ENCODE measurements around the gene OR5J2. TPM values are rescaled to one million over a fixed set of nuclear protein-coding genes. Genes with fewer than 3 reads are reported as not detected.
"Not testable (repeated sequence)": the region's sequence is repeated elsewhere in the genome, so short reads cannot be mapped to it uniquely, and the experiment has no call there.

Gene OR5J2
- polyA plus RNA-seq (ENCODE audit: insufficient read length in 4 of 4): not detected

DNA sequence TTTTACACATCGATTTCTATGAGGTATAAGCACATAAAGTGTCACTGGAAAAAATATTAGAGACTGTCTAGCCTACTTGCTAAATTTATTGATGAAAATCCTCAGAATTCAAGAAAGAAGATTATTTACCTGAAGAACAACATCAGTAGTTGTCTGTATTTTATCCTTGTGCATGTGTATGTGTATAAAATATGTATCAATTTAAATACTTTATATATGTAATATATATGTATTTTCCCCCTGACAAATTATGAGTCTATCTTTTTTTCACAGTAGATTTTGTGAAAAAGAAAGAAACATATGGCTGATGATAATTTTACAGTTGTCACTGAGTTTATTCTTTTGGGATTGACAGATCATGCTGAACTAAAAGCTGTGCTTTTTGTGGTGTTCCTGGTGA lies at the start of gene OR5J2:
OR5J2 (plus strand) TSS at position 301 of the 400 bp plus-strand sequence; CDS start at position 301, 0 bp downstream.
- DNase-seq (ENCODE audit: low read depth in 4 of 4, low spot score in 3 of 4): no peak

DNA sequence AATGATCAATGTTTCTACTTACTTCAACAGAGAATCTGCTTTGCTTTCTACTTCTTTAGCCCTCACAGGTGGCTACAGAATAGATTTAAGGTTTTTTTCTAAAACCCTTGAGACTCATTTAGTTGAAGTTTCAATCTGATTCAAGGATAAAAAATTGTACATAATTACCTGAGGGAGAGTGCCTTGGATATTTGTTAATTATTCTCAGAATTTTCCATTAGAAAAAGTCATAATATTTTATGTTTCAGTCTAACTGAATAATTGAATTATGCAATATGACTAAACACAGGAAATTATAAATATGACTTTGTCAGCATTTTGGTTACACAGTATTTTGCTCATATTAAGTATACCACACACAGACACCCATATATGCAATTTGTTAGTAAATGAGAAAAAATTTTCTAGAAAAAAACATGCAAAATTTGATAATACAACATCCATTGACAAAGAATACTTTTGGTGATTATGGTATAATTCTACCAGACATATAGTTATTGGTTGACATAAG lies 36.2 kb upstream of the OR5J2 start, which contains the start of gene OR8J3:
OR8J3 (minus strand) TSS at position 51 of the 511 bp plus-strand sequence. CDS start 2,483 bp downstream, outside the sequence.
- DNase-seq (ENCODE audit: low read depth in 4 of 4, low spot score in 3 of 4): no peak

DNA sequence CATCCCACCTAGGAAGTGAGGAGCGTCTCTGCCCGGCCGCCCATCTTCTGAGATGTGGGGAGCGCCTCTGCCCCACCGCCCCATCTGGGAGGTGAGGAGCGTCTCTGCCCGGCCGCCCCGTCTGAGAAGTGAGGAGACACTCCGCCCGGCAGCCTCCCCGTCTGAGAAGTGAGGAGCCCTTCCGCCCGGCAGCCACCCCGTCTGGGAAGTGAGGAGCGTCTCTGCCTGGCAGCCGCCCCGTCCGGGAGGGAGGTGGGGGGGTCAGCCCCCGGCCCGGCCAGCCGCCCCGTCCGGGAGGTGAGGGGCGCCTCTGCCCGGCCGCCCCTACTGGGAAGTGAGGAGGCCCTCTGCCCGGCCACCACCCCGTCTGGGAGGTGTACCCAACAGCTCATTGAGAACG lies 32.7 kb upstream of the OR5J2 start:
- not testable (repeated sequence) for DNase-seq (ENCODE audit: low read depth in 4 of 4, low spot score in 3 of 4)

DNA sequence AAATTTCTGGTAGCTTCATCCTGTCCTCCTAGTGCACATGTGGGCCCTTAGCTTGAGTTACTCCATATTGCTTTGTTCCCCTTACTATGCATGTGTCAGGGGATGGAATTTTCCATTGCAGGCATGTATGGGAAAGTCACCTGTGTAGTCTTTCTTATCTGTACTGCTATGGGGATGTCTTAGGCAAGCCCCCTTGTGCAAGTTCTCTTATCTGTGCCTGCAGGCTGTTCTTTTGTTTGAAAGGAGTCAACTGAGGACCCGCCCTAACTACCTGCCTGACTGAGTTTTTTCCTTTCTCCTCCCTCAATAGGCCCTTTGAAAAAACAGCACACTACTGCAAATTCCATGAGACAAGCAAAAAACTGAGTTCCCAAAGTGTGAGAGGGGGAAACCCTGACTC lies 25.0 kb upstream of the OR5J2 start:
- no peak for DNase-seq (ENCODE audit: low read depth in 4 of 4, low spot score in 3 of 4)

DNA sequence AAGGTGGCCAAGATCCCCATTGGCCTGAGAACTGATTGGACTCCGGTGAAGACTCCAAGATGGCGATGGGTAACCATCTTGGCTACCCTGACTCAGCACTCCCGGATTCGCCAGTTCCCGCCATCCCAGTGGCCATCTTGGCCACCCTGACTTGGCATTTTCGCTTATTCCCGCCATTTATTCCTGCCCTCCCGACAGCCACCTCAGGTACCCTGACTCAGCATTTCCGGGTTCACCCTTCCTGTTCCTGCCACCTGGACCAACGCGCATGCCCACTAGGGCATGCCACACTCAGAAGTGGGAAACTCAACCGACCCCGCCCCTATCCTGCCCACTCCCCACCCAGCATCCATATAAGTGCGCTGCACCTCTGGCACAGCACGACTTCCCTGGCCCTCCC lies 24.1 kb upstream of the OR5J2 start:
- no peak for DNase-seq (ENCODE audit: low read depth in 4 of 4, low spot score in 3 of 4)

DNA sequence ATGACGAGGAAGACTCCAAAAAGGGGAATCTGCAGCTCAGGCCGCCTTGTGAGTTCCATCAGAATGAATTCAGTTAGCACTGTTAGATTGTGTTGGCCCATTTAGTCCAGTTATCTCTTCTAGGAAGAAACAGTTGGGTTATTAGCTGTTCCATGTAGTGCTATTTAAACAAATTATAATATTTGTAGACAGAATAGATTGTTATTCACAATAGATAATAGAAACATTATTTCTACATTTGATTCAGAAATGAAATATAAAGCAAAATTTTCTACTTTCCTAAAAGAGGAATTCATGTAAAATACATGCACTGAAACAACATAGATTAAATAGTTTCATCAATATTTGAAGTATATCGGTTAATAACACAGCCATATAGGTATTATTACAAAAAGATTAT lies 16.2 kb upstream of the OR5J2 start, which contains the start of gene OR8K5:
OR8K5 (minus strand) TSS at position 101 of the 400 bp plus-strand sequence; CDS start at position 101, 0 bp downstream.
- no peak for DNase-seq (ENCODE audit: low read depth in 4 of 4, low spot score in 3 of 4)

DNA sequence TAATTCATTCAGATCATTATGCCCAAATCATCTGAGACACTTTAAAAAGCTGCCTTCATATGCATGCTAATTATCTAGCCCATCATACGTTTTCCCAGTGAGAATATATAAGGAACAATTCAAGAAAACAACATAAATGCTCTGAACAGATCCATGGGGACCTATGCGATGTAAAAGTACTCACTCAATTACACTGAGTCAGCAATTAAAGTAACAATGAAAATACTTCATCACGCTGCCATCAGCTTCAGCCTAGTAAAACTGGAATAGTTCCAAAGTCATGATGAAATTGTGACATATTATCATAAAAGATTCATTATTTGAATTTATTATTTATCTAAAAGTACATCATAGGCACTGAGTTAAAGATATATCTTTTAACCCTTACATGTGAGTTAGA lies 12.6 kb upstream of the OR5J2 start:
- DNase-seq (ENCODE audit: low read depth in 4 of 4, low spot score in 3 of 4): no peak

DNA sequence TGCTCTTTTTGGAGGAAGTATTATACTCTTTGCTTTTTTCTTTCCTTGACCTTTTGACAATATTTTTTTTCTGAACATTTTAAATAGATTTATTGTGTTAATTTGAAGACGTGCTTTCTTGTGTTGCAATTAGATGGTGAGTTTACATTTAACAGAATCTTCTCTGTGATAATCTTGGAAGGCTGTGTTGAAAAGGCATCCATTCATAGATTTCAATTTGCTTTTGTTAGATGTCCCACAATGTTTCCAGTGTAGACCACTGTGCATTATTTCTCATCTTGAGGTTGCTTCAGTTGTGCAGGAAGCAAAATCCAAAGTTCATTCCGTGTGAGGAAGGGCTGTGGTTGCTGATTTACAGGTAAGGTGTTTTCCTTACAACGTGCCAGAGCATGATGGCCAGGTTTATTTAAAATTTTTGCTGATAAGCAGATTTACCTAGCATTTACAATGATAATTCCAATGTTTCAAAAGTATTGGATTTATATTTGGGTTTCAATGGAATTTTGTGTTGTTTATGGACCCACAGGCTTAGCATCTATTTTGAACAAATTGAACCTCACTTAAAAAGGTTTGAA lies 4.1 kb upstream of the OR5J2 start:
- no peak for DNase-seq (ENCODE audit: low read depth in 4 of 4, low spot score in 3 of 4)

DNA sequence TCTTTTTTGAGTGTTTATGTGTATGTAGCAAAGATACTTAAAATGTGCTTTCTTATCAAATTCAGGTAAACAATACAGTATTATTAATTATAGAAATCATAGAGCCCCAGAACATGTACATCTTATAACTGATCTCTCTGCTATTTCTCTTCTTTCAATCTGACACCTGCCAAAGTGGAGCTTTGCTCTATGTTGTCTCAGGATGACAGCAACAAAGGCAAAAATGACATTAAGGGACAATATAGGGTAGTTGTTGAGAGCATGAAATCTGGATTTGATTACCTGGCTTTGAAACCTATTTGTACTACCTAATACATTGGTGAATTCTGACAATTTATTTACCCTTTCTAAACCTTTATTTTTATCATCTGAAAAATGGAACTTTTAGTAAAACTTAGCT lies 7.0 kb downstream of the OR5J2 start:
- DNase-seq (ENCODE audit: low read depth in 4 of 4, low spot score in 3 of 4): no peak

DNA sequence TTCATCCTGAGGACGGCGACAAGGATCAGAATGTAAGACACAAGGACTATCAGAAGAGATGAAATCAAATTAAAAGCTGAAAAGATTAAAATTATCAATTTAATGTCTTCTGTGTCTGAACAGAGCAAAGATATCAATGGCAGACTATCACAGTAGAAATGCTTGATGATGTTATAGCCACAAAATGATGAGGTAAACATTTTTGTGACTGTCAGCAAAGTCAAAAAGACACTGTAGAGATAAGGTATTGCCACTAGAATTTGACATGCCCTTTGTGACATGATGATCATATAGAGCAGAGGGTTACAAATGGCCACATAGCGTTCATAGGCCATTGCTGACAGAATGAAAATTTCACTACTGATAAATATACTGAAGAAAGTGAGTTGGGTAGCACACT lies 12.2 kb downstream of the OR5J2 start:
- DNase-seq (ENCODE audit: low read depth in 4 of 4, low spot score in 3 of 4): no peak

DNA sequence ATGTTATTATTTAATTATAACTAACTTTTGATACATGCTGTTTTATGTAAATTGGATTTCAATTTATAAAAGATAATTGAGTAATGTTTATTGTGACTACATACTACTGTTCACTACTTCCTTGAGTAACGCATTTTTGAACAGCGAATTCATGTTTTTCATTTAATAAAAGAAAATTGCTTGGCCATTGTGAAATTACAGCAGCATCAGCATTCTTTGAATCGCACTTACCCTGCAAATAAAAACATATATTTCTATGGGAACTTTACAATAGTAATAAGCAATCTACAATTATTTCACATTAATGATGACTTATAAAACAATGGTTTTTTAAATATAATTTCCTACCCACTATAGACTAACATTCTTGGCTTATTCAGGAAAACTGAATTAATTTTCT lies 20.3 kb downstream of the OR5J2 start:
- no peak for DNase-seq (ENCODE audit: low read depth in 4 of 4, low spot score in 3 of 4)

DNA sequence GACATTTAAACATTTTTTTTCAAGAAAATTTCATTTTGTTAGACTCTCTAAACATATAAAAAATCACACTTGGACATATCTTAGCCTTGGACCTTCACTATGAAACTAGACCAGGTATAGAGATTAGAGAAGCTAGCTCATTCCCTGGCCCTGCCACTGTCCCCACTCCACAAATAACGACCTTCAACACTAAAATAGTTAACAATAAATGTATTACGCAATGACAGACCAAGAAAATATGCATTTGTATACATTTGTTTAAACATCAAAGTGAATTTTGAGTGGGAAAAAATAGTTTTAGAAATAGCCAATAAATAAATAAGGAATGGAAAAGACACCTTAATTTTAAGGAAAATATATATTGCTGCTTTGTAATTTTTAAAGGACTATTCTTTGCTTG lies 20.9 kb downstream of the OR5J2 start:
- no peak for DNase-seq (ENCODE audit: low read depth in 4 of 4, low spot score in 3 of 4)

DNA sequence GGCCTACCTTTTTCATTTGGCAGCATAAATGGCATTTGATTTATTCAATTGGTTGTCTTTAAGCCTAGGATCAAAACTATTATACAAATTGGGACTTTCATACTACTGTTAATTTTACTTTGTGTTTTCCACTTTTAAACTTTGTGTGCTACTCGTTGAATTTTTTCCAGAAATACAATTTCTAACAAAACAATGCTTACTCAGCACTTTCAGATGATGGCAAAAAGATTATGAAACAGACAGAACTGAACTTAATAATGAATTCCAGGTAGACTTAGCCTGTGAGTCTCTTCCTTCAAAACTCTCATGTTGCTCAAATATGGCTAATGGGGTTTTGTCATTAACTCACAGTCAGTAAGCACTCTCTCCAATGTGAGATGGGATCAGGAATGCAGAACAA lies 31.4 kb downstream of the OR5J2 start:
- DNase-seq (ENCODE audit: low read depth in 4 of 4, low spot score in 3 of 4): no peak

DNA sequence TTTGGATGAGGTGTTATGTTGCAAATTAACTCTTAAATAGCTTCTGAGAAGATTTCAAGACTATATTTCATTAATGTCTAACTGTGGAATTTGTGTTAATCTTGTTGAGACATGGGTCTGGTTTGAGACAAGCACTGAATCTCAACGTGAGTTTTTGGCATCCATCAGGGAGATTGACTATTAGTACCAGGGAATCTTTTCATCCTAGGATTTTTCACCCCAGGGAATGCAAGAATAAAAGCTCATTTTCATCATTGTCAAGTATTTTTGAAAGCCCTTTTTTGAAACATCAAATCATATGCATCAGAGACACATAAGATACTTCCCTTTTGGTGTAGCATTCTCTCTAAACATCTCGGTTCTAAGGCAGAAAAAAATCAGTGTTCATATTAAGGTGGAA lies 38.1 kb downstream of the OR5J2 start:
- no peak for DNase-seq (ENCODE audit: low read depth in 4 of 4, low spot score in 3 of 4)

DNA sequence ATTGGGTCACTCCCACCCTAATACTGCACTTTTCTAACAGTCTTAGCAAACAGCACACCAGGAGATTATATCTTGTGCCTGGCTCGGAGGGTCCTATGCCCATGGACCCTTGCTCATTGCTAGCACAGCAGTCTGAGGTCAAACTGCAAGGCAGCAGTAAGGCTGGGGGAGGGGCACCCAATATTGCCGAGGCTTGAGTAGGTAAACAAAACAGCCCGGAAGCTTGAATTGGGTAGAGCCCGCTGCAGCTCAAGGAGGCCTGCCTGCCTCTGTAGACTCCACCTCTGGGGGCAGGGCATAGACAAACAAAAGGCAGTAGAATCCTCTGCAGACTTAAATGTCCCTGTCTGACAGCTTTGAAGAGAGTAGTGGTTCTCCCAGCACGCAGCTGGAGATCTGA lies 43.3 kb downstream of the OR5J2 start:
- DNase-seq (ENCODE audit: low read depth in 4 of 4, low spot score in 3 of 4): not testable (repeated sequence)

Other genes with a start within 250 kb of the OR5J2 start
- not detected for gene OR5I1, start 240.2 kb upstream of the OR5J2 start, polyA plus RNA-seq (ENCODE audit: insufficient read length in 4 of 4)
- not detected for gene OR10AG1, start 206.7 kb upstream of the OR5J2 start, polyA plus RNA-seq (ENCODE audit: insufficient read length in 4 of 4)
- not detected for gene OR5F1, start 182.0 kb upstream of the OR5J2 start, polyA plus RNA-seq (ENCODE audit: insufficient read length in 4 of 4)
- gene OR5AS1, start 149.0 kb upstream of the OR5J2 start, polyA plus RNA-seq (ENCODE audit: insufficient read length in 4 of 4): under 1 TPM in 1 of 4 donors, not detected in 3; 0.03 TPM
- not detected for gene OR8I2, start 83.3 kb upstream of the OR5J2 start, polyA plus RNA-seq (ENCODE audit: insufficient read length in 4 of 4)
- gene OR8H2, start 72.9 kb upstream of the OR5J2 start, polyA plus RNA-seq (ENCODE audit: insufficient read length in 4 of 4): not detected
- not detected for gene OR8H3, start 54.2 kb upstream of the OR5J2 start, polyA plus RNA-seq (ENCODE audit: insufficient read length in 4 of 4)
- gene OR8J3, start 36.4 kb upstream of the OR5J2 start, polyA plus RNA-seq (ENCODE audit: insufficient read length in 4 of 4): not detected
- not detected for gene OR8K5, start 16.3 kb upstream of the OR5J2 start, polyA plus RNA-seq (ENCODE audit: insufficient read length in 4 of 4)
- not detected for gene OR5T2, start 57.6 kb downstream of the OR5J2 start, polyA plus RNA-seq (ENCODE audit: insufficient read length in 4 of 4)
- gene OR5T3, start 75.6 kb downstream of the OR5J2 start, polyA plus RNA-seq (ENCODE audit: insufficient read length in 4 of 4): not detected
- gene OR5T1, start 97.5 kb downstream of the OR5J2 start, polyA plus RNA-seq (ENCODE audit: insufficient read length in 4 of 4): not detected
- gene OR8H1, start 115.6 kb downstream of the OR5J2 start, polyA plus RNA-seq (ENCODE audit: insufficient read length in 4 of 4): under 1 TPM in 1 of 4 donors, not detected in 3; 0.01 TPM
- gene OR8K3, start 138.5 kb downstream of the OR5J2 start, polyA plus RNA-seq (ENCODE audit: insufficient read length in 4 of 4): not detected
- under 1 TPM in 1 of 4 donors, not detected in 3; 0.05 TPM for gene OR8K1, start 169.4 kb downstream of the OR5J2 start, polyA plus RNA-seq (ENCODE audit: insufficient read length in 4 of 4)
- not detected for gene OR8J1, start 177.7 kb downstream of the OR5J2 start, polyA plus RNA-seq (ENCODE audit: insufficient read length in 4 of 4)
- not detected for gene OR8U1, start 199.0 kb downstream of the OR5J2 start, polyA plus RNA-seq (ENCODE audit: insufficient read length in 4 of 4)
- not detected for gene OR5AL1, start 236.1 kb downstream of the OR5J2 start, polyA plus RNA-seq (ENCODE audit: insufficient read length in 4 of 4)

All from right renal pelvis (tissue), 4 donors.